Ascending aorta (tissue), 2 donors: ENCODE results near the gene PTPRN2. TPM values are rescaled to one million over a fixed set of nuclear protein-coding genes. Genes with fewer than 3 reads are reported as not detected.

ENCODE experiments used
- DNase-seq, 2 donors: peaks; one replicate each; pipeline ENCODE4 v3.0.0-alpha.2; 2019; ENCODE audit warnings: low spot score in 2 of 2
- H3K27ac ChIP-seq, 2 donors: fragments of 200-600 bp; sonication (generic); one replicate each; pipeline ENCODE4 v1.5.1; 2016 to 2017; ENCODE audit warnings: mild to moderate bottlenecking in 1 of 2
- H3K27me3 ChIP-seq: fragments of 200-600 bp; sonication (generic); one replicate; pipeline ENCODE4 v1.5.1; 2017
- H3K36me3 ChIP-seq, 2 donors: fragments of 200-600 bp; sonication (generic); one replicate each; pipeline ENCODE4 v1.5.1; 2016
- H3K4me1 ChIP-seq, 2 donors: fragments of 200-600 bp; sonication (generic); one replicate each; pipeline ENCODE4 v1.5.1; 2016 to 2017; ENCODE audit warnings: mild to moderate bottlenecking in 1 of 2
- H3K4me3 ChIP-seq, 2 donors: fragments of 200-600 bp; sonication (generic); one replicate each; pipeline ENCODE4 v1.5.1; 2016 to 2017; ENCODE audit warnings: mild to moderate bottlenecking in 1 of 2
- H3K9me3 ChIP-seq, 2 donors: fragments of 200-600 bp; sonication (generic); one replicate each; pipeline ENCODE4 v1.5.1; 2016
- CTCF ChIP-seq, 3 experiments: fragments of 200-600 bp in 2 of 3; fragments of 450-650 bp in 1 of 3; sonication (generic) in 2 of 3; IDR thresholded peaks; one replicate each; pipeline ENCODE4 v1.5.1; 2016 to 2019; ENCODE audit warnings: antibody characterized with exemption in 3 of 3, mild to moderate bottlenecking in 1 of 3, moderate library complexity in 1 of 3
- intact Hi-C: fragments of 100-400 bp; cut with DNase I; formaldehyde crosslinking; loops from one replicate; pipeline ENCODE4 v1.15.1; 2023
- total RNA-seq: library from RNA; depleted of rRNA; stranded (reverse); fragments of >200 nt; gene quantifications from one replicate; pipeline ENCODE4 v1.1.0, GENCODE V29; 2016

Gene PTPRN2
- total RNA-seq, 1 donor from 2014 or later = 7.3 TPM

DNA sequence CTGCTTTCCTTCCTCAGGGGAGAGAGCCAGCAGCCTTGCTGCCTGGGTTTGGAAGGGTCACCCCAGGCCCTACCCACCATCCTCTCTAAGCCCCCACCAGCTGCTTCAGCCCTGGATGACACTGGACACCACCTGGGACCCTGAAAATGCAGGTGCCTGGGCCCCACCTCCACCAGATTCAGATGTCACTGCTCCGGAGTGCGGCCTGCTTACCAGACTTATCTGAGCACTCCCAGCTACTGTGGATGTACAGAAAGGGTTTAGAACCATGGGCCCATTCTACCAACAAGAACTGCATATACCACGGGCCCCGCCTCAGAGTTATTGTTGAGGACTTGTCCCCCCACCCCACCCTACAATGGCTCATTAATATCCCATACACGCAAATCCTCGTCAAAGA is 172.3 kb downstream of the PTPRN2 start:
- no peak for TF ChIP-seq CTCF (IDR thresholded peaks at IDR 0.05)
- no peak overlapping the region for H3K27ac ChIP-seq
- H3K4me3 ChIP-seq = no peak overlapping the region
- H3K4me1 ChIP-seq = no peaks in the 10 kb centered on the region
- H3K9me3 ChIP-seq = no peaks in the 10 kb centered on the region
- intact Hi-C loops = no loop called here
- H3K36me3 ChIP-seq = no peaks in the 10 kb centered on the region
- no peak for DNase-seq
- no peaks in the 10 kb centered on the region for H3K27me3 ChIP-seq

GRCh38 chr7:158414486-158414961 is 173.1 kb downstream of the PTPRN2 start:
- no peak for TF ChIP-seq CTCF (IDR thresholded peaks at IDR 0.05)
- H3K27ac ChIP-seq = no peak overlapping the region
- no peaks in the 10 kb centered on the region for H3K4me1 ChIP-seq
- H3K9me3 ChIP-seq = no peaks in the 10 kb centered on the region
- H3K36me3 ChIP-seq = no peaks in the 10 kb centered on the region
- H3K4me3 ChIP-seq = no peak overlapping the region
- intact Hi-C loops = no loop called here
- no peaks in the 10 kb centered on the region for H3K27me3 ChIP-seq
- no peak for DNase-seq

- H3K4me3 ChIP-seq = no peak overlapping the region
- no peak overlapping the region for H3K27ac ChIP-seq
- no peaks in the 10 kb centered on the region for H3K27me3 ChIP-seq
- H3K36me3 ChIP-seq = no peaks in the 10 kb centered on the region
- no peaks in the 10 kb centered on the region for H3K9me3 ChIP-seq
- TF ChIP-seq CTCF (IDR thresholded peaks at IDR 0.05) = no peak
- DNase-seq = no peak
- intact Hi-C loops = no loop called here
- H3K4me1 ChIP-seq = no peaks in the 10 kb centered on the region
These were observed 173.6 kb downstream of the PTPRN2 start for GRCh38 chr7:158414002-158414401.

DNA sequence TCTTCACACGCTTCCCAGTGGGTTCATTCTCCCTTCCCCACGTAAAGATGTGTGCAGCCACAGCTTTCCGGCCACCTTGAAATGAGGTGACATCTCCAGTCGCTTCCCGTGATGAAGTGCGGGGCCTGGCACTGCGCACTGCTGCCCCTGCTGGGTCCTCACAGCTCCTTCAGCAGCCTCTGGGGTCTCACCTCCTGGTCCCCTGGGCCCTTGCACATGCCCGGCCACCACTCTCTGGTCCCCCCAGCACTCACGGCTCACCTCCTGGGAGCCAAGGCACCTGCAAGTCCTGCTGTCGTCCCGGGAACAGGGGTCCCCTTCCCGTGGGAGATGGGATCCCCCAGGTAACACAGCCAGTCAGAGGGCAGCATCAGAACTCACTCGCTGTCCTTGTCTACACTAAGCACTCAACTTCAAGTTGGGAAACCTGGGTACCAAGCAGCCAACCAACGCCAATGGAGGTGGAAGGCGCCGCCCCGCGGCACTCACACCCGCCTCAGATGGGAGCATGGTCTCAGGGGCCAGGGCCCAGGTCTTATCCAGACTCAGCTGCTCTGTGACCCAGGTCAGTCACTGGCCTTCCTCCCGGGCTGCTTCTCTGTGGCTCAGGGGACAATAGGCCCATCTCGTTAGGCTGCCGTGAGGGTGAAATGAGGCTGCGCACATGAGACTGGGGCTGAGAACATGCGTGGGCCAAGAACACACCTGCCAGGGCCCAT is 176.2 kb downstream of the PTPRN2 start:
- intact Hi-C loops = no loop called here
- H3K27me3 ChIP-seq = no peaks in the 10 kb centered on the region
- DNase-seq = no peak

GRCh38 chr7:158410720-158411119 is 176.9 kb downstream of the PTPRN2 start:
- H3K27me3 ChIP-seq = no peaks in the 10 kb centered on the region
- H3K4me3 ChIP-seq = no peak overlapping the region
- no peak overlapping the region for H3K27ac ChIP-seq
- H3K36me3 ChIP-seq = no peaks in the 10 kb centered on the region
- no peak for TF ChIP-seq CTCF (IDR thresholded peaks at IDR 0.05)
- no peak for DNase-seq
- intact Hi-C loops = no loop called here
- H3K9me3 ChIP-seq = no peaks in the 10 kb centered on the region
- H3K4me1 ChIP-seq = no peaks in the 10 kb centered on the region

More for the DNA sequence above, 176.2 kb downstream of the PTPRN2 start:
- no peak for TF ChIP-seq CTCF (IDR thresholded peaks at IDR 0.05)
- no peaks in the 10 kb centered on the region for H3K9me3 ChIP-seq
- H3K27ac ChIP-seq = no peak overlapping the region
- no peaks in the 10 kb centered on the region for H3K36me3 ChIP-seq
- no peaks in the 10 kb centered on the region for H3K4me1 ChIP-seq
- H3K4me3 ChIP-seq = no peak overlapping the region
